ENCODE measurements around the gene MRPS7.
"Not testable (repeated sequence)": the region's sequence is repeated elsewhere in the genome, so short reads cannot be mapped to it uniquely, and the experiment has no call there.

MRPS7 gene

DNA sequence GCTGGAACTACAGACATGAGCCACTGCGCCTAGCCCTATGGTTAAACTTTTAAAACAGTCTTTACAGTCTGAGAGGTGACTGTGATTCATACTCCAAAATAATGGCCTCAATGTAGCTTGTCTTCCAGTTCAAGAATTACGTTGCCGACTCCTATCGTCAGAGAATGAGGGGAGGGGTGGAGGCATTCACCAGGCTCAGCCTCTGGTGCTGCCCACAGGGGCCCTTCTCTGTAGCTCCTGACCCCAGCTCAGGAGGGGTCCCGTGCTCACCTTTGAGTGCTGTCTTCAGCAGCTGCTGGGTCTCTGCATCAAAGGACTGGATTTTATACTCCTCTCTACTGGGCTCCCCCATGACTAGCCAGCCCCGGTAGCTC, 8.2 kb downstream of the MRPS7 start:
- DNase-seq (ENCODE audit: low read depth, low spot score), result no peak
- peak overlapping the region; percentile 87 for H3K4me3 ChIP-seq (ENCODE audit: low read length)

DNA sequence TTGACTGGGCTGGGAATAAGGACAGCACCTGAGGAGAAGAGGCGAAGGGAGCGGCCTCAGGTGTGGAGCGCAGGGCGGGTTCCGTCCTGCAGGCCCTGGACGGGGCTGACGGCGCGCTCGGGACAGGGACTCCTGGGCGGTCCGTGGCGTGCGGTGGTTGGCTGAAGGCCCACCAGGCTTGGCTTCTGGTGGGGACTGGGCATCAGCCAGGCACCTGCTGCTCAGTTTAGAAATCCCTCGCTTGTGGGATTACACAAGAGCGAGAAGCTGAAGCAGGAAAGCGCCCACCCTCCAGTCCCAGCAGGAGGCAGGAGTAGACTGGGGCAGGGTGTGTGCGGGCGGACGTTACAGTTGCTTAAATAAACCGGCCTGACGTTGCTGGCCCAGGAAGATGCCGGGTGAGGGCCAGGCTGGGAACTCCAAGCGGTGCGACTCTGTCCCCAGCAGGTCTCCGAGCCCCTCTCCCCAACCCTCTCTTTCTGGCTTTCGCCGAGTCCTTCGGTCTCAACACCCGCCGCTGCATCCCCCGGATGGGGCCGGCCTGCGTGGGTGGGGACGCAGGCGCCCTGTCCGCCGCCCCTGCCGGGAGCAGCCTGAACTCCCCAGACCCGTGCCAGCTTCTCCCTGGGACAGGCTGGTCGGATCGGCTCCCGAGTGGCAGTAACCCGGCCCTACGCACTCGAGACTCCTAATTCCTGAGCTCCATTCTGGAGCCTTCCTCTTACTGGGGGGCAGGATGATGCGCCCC, 8.7 kb downstream of the MRPS7 start:
- DNase-seq (ENCODE audit: low read depth, low spot score), result no peak
- peak overlapping the region; percentile 87 for H3K4me3 ChIP-seq (ENCODE audit: low read length)

DNA sequence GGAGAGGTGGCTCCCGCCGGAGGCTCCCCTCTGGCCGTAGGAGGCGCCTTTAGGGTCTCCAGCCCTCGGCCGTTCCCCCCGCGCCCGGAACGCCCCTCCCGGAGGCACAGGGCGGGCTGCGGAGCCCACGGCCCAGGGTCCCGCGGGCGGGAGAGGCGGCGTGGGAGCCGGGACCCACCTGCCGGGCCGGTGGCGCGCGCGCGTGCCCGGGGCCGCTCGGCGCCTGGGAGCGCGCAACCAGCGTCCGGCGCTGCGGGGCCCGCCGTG, 9.2 kb downstream of the MRPS7 start, which contains the start of gene MIF4GD:
Gene MIF4GD (minus strand): TSS at position 266 of the 267 bp plus-strand sequence. CDS start 1,036 bp downstream, outside the sequence.
- no peak for DNase-seq (ENCODE audit: low read depth, low spot score)
- H3K4me3 ChIP-seq (ENCODE audit: low read length), result peak within 1 kb of the TSS; percentile 87

DNA sequence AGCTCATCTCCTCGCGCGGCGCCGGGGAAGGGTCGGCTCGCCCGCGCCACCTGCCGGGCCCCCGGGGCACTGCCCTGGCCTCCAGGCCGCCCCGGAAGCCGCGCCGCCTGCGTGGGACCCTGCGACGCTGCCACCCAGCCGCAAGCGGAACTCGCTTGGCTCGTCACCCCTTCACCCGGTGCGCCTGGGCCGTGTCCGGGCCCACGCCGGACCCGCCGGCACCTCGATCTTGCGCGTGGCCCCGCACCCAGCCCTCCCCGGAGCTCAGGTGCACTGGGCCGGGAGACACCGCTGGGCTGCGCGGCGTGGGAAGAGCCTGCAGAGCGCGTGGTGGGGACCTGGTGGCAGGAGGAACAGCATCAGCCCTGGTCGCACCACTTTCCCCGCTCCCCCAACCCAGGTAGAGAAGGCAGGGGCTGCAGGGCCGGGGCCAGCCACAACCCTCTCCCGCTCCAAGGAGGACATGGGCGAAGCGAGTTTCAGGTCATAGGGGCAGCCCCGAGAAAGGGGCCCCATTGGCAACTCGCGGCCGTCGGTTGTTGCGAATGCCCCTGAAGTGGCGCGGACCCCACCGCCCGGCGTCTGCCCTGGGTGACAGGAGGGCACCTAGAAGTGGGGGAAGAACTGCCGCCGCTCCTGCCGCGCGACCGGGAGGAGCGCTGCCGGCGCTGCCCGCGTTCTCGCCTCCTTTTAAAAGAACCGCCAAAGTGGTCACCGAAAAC, 9.7 kb downstream of the MRPS7 start:
- H3K4me3 ChIP-seq (ENCODE audit: low read length), result peak overlapping the region; percentile 81
- peak; percentile 69 for DNase-seq (ENCODE audit: low read depth, low spot score)

DNA sequence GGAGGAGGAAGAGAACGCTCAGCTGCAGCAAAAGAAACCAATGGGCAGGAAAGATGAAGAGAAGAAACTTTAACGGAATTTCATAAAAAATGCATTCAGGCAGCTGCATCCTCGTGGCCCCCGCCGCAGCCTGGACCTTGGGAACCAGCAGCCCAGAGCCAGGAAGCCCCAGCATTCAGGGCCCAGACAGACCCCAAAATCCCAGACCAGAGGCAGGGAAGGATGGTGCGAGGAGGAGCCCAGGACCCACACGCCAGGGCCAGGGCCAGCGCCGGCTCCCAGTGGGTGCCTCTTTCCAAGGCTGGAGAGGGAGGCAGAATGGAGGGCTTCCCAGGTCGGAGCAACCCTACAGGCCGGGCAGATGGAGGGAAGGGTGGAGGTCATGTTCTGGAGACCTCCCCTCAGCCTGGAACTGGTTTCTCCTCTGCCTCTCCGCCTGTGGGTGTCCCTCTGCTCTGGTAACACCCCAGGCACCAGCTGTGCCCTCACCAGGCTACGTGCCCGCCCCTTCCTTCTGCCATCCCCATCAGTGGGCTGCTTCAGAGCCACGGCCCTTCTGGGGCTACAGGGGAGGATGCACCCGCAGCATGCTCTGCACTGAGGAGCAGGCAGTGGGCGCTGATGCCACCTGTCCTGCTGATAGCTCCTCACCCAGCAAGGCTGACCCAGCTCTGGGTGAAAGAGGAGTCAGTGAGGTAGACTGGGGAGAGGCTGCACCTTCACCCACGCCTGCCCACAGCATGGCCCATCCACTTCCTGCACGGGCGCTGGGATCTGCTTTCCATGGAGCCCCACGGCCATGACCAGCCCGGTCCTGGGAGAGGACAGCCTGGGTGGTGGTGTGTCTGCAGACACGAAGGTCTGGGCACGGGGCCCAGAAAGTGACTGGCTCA, 10.5 kb downstream of the MRPS7 start:
- DNase-seq (ENCODE audit: low read depth, low spot score), result no peak

DNA sequence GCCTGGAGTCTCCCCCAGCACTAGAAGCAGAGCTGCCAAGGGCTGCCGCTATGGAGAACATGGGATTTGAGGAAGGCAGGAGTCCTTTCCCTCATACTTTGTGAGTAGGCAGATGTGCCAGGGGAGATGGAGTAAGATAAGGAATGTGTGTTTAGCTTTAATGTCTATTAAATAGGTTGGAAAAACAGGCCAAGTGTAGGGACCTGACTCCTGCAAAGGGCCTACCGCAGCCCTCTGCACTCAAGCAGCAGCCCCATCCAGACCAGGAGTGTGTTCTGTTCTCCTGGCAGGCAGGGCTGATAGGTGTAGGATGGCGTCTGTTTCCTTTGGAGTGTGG, 11.1 kb downstream of the MRPS7 start:
- DNase-seq (ENCODE audit: low read depth, low spot score), result no peak
- H3K4me3 ChIP-seq (ENCODE audit: low read length), result no peak overlapping the region

More for the DNA sequence above, 10.5 kb downstream of the MRPS7 start:
- H3K4me3 ChIP-seq (ENCODE audit: low read length), result peak overlapping the region; percentile 81

DNA sequence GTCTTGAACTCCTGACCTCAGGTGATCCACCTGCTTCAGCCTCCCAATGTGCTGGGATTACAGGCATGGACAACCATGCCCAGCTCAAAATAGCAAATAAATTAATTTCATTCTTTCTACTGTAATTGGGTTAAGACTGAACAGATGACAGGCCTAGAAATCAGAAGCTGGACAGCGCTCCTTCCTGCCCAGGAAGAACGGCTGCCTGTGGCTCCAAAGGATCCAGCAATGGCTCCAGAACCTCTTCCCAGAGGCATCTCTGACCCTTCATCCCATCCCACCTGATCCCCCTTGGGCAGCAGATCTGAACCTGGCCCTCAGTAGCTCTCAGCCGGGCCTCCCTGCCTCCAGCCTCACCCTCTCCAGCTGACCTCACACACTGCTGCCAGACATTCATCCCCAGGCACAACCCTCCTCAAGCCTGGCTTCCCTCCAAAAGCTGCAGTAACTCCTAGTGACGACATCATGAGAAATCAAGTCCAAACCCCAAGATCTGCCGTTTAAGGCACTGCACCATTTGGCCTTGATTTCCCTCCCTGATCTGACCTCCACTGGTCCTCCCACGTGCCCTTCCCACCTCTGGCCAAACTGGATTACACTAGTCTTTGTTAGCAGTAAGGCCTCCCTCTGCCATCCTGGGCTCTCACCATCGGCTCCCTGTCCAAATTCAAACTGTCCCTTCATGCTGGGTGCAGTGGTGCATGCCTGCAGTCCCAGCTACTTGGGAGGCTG, 12.5 kb downstream of the MRPS7 start:
- DNase-seq (ENCODE audit: low read depth, low spot score), result no peak
- no peak overlapping the region for H3K4me3 ChIP-seq (ENCODE audit: low read length)

DNA sequence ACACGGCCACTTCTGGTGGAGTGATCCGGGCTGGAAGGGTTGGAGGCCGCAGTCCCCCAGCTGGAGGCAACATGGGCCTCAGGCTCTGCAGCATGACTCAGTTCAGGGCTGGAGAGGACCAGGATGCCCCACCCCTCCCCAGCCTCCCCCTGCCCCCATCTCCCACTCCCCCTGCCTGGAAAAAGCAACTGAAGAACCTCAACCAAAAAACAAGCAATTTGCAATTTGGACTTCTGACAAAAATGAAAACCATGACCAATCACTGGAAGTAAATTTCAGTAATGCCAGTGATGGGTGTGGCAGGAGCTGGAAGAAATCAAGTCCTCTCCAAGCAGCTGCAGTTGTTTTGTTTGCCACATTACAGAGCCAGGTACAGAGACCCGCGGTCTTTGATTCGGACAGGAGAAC, 16.0 kb downstream of the MRPS7 start:
- no peak overlapping the region for H3K4me3 ChIP-seq (ENCODE audit: low read length)
- no peak for DNase-seq (ENCODE audit: low read depth, low spot score)

DNA sequence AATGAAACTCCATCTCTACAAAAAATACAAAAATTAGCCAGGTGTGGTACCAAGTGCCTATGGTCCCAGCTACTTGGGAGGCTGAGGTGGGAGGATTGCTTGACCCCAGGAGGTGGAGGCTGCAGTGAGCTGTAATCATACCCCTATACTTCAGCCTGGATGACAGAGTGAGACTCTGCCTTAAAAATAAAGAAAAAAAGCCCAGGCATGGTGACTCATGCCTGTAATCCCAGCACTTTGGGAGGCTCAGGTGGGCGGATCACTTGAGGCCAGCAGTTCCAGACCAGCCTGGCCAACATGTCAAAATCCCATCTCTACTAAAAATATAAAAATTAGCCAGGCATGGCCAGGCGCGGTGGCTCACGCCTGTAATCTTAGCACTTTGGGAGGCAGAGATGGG, 18.5 kb downstream of the MRPS7 start:
- not testable (repeated sequence) for H3K4me3 ChIP-seq (ENCODE audit: low read length); DNase-seq (ENCODE audit: low read depth, low spot score)

DNA sequence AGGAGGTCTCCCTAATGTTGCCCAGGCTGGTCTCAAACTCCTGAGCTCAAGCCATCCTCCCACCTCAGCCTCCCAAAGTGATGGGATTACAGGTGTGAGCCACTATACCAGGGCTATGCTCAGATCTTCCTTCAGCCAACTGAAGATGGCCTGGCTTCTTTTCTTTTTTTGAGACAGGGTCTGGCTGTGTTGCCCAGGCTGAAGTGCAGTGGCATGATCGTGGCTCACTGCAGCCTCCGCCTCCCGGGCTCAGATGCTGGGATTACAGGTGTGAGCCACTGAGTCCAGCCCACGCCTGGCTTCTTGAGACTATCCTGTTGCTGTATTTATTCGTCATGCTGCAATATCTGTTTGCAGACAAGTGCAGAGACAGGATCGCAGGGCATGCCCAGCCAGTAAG, 23.4 kb downstream of the MRPS7 start:
- no peak for DNase-seq (ENCODE audit: low read depth, low spot score)
- H3K4me3 ChIP-seq (ENCODE audit: low read length), result no peak overlapping the region

DNA sequence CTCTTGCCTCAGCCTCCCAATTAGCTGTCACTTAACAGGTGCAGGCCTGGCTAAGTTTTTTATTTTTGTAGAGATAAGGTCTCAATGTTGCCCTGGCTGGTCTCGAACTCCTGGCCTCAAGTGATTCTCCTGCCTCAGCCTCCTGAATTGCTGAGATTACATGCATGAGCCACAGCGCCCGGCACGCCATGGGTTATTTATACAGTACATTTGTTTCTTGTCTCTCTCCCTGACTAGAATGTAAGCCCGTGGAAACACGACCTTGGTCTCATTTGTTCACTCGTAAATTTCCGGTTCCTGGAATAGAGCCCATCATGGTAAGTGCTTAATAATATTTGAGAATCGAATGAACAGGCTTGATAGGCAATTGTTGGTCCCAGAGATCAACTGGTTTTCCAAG, 25.5 kb downstream of the MRPS7 start:
- no peak overlapping the region for H3K4me3 ChIP-seq (ENCODE audit: low read length)
- DNase-seq (ENCODE audit: low read depth, low spot score), result no peak

DNA sequence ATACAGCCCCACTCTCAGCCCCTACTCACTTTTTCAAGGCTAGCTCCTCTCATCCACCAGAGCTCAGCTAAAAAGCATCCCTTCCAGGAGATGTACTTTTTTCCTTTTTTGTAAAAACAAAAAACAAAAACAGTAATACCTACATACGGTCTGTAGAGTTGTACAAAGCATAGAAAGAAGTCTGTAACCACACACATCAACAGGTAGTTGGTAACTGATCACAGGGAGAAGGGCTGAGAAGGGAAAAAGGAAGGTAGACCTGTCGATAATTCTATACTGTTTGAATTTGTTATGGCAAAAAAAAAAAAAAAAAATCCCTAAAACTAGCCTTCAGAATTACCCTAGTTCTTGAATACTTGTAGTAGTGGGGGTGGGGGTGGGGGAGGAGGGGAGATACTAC, 26.7 kb downstream of the MRPS7 start:
- no peak for DNase-seq (ENCODE audit: low read depth, low spot score)
- H3K4me3 ChIP-seq (ENCODE audit: low read length), result peak overlapping the region; percentile 93

DNA sequence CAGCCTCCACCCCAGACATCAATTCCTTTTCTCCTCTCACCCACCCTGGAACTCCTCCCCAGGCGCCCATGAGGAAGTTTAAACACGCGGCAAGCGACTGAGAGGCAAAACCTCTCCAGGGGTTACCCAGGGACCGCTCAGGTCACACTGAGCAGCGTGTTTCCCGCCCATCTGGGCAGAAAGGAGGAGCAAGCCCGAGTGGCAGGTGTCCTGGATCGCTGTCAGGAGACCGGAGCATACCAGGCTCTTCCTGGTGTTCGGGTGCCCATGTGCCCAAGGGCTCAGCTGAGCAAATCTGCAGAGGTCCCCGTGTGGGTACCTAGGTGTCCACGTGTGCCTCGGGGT, 27.1 kb downstream of the MRPS7 start:
- peak overlapping the region; percentile 93 for H3K4me3 ChIP-seq (ENCODE audit: low read length)
- peak; percentile 32 for DNase-seq (ENCODE audit: low read depth, low spot score)

DNA sequence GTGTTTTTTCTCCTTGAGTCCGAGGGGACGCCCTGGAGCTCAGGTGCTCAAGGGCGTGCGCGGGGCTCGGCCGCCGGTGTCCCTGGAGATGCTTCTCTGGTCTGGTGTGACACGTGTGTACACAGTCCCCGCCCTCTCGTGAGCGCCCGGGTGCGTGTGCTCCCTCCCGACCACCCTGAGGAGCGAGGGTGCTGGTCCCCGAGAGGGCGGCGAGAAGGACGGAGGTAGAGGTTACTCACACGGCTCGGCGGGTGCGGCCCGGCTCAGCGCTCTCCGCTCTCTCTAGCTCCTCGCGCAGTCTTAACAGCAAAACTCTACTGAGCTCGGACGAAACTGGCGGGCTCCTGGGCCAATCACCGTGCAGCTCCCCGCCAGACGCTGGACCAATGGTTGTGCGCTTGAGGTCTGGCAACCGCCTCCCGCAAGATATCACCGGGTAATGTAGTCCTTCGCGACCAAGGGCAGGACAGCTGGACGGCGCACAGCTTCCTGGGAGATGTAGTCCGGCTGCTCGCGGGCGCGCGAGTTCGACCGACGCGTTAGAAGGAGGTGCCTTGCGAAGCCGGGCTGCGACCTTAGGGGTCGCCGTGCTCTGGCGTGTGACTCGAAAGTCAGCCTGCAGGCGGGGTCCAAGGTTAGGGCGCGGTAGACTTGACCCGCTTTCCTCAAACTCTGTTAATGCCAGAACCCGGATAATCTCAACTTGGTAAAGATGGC, 27.6 kb downstream of the MRPS7 start, which contains the start of gene SLC25A19:
Gene SLC25A19 (minus strand): TSS at position 319 of the 717 bp plus-strand sequence. CDS start 2,669 bp downstream, outside the sequence.
- H3K4me3 ChIP-seq (ENCODE audit: low read length), result peak within 1 kb of the TSS; percentile 93

DNA sequence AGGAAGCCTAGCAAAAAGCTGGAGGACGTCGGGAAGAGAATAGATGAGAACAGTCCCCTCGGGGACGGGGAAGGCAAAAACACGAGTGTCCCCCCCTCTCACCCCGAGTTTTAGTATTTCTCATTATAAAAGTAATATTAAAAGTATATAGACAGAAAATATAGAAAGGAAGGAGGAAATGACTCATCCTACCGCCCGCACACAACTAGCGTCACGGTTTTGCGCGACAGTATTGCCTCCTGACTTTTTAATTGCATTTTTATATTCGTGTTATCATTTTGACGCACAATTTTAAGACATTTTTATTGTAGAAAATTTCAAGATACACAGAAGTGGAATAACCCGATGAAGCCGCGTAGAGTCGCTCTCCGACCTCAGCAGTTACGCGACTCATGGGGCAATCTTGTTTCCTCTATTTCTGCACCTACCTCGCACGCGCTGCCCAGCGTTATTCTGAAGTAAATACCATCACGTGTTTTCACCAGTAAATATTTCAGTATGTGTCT, 28.2 kb downstream of the MRPS7 start:
- H3K4me3 ChIP-seq (ENCODE audit: low read length), result peak overlapping the region; percentile 93
- peak; percentile 55 for DNase-seq (ENCODE audit: low read depth, low spot score)

More for the DNA sequence above, 27.6 kb downstream of the MRPS7 start, which contains the start of gene SLC25A19:
- DNase-seq (ENCODE audit: low read depth, low spot score), result peak; percentile 99

DNA sequence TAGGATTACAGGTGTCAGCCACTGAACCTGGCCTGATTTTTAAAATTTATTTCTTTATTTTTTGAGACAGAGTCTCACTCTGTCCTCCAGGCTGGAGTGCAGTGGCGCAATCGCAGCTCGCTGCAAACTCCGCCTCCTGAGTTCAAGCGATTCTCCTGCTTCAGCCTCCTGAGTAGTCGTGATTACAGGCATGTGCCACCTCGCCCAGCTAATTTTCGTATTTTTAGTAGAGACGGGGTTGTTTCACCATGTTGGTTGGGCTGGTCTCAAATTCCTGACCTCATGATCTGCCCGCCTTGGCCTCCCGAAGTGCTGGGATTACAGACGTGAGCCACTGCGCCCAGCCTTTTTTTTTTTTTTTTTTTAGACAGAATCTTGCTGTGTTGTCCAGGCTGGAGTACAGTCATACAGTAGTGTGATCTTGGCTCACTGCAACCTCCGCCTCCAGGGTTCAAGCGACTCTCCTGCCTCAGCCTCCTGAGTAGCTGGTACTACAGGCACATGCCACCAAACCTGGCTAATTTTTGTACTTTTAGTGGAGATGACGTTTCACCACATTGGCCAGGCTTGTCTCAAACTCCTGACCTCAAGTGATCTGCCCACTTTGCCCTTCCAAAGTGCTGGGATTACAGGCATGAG, 31.2 kb downstream of the MRPS7 start:
- H3K4me3 ChIP-seq (ENCODE audit: low read length); DNase-seq (ENCODE audit: low read depth, low spot score): not testable (repeated sequence)

DNA sequence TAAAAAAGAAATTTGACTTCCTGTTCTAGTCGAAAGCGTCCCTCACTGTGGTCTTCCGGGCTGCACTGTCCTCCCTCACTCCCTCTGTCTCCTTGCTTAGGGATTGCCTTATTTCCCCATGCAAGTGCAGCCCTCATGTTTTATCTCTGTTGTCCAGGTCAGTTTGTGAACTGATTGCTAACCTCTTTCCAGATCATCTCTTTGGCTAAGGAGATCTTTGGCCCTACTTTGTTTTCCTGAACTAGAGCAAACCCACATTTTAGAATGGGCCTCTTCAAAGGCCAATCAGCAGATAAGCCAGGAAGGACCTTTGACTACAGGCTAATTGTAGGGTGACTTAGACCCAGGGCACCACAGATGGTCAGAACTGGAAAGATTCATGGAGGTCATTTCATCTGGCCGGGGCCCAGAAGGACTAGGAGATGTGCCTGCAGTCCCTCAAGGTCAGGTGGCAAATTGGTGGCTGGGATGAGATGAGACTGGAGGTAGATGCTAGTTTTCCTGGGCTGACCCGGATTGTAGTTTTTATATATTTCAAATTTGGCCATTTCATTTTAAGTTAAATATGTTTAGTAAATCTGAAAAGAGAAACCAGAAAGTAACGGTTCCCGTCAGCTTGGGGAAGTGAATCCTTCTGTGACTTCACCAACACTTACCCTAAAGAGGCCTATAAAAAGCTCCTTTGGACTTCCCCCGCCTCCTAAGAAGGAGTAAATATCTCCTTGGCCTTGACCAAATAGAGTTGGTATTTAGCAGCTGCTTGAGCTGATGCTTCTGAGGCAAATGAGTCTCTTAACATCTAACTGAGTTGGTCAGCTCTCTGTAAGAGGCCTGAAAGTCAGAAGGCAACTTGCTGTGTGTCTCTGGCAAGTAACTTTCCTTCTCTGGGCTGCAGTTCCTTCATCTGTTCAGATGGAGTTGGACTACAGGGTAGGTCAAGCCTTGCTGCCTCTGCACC, 33.8 kb downstream of the MRPS7 start:
- DNase-seq (ENCODE audit: low read depth, low spot score), result no peak
- no peak overlapping the region for H3K4me3 ChIP-seq (ENCODE audit: low read length)
